ENCODE results near the gene JHY.

JHY gene

DNA sequence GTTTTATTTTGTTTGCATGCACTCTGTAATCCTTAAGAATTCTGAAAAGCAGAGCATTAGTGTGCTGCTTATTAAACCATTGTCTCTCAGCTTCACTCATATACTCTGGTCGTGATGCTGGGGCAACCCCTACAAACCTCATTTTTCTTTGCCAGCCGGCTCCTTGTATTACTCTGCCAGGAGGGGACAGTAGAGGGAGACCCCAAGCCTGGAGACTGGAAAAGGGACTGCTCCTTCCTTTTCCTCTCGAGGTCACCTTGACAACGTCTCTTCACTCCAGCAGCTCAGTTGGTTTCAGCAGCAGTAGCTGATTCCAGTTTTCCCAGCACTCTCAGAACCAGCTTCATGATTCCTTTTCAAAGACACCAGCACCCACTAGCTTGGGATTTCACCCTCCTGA, 2.8 kb upstream of the JHY start:
- no peak for DNase-seq

GRCh38 chr11:122882857-122883645, 492 bp downstream of the JHY start:
- Histone ChIP-seq H4K20me1 (ENCODE audit: insufficient read depth, low read length) (no peaks in the 10 kb centered on the region), H2AFZ (ENCODE audit: low read depth, low read length) (no peak overlapping the region), H3K4me2 (ENCODE audit: insufficient read depth, low read length) (peak overlapping the region; percentile 38; the same call in 1 of the 2 replicates), H3K4me3 (ENCODE audit: low read depth in 1 of 2, low read length in 2 of 2) (no peak overlapping the region), H3K27ac (ENCODE audit: low read length) (no peak overlapping the region), H3K27me3 (ENCODE audit: insufficient read depth, low read length, poor library complexity) (peaks cover 53% of the 10 kb centered on the region), H3K9ac (ENCODE audit: low read depth, low read length) (no peak overlapping the region), H3K36me3 (ENCODE audit: insufficient read depth, low read length) (no peaks in the 10 kb centered on the region), H3K9me3 (ENCODE audit: insufficient read depth, low read length, severe bottlenecking) (no peaks in the 10 kb centered on the region), H3K79me2 (ENCODE audit: insufficient read depth, low read length) (no peaks in the 10 kb centered on the region), H3K4me1 (ENCODE audit: insufficient read depth, low read length) (no peaks in the 10 kb centered on the region)
- DNase-seq: peak; percentile 20
- TF ChIP-seq EZH2 (IDR thresholded peaks at IDR 0.05; ENCODE audit: borderline replicate concordance, low read depth, low read length, severe bottlenecking): peak; percentile 15
- TF ChIP-seq, protein P1, sequence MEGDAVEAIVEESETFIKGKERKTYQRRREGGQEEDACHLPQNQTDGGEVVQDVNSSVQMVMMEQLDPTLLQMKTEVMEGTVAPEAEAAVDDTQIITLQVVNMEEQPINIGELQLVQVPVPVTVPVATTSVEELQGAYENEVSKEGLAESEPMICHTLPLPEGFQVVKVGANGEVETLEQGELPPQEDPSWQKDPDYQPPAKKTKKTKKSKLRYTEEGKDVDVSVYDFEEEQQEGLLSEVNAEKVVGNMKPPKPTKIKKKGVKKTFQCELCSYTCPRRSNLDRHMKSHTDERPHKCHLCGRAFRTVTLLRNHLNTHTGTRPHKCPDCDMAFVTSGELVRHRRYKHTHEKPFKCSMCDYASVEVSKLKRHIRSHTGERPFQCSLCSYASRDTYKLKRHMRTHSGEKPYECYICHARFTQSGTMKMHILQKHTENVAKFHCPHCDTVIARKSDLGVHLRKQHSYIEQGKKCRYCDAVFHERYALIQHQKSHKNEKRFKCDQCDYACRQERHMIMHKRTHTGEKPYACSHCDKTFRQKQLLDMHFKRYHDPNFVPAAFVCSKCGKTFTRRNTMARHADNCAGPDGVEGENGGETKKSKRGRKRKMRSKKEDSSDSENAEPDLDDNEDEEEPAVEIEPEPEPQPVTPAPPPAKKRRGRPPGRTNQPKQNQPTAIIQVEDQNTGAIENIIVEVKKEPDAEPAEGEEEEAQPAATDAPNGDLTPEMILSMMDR (IDR thresholded peaks at IDR 0.05; ENCODE audit: borderline replicate concordance, extremely low read depth, low read length, poor library complexity, severe bottlenecking): no peak
- peak; percentile 63 for ATAC-seq (ENCODE audit: insufficient read depth, low read depth)

More for the DNA sequence above, 2.8 kb upstream of the JHY start:
- no peaks in the 10 kb centered on the region for H3K36me3 ChIP-seq (ENCODE audit: insufficient read depth, low read length)
- H3K9ac ChIP-seq (ENCODE audit: low read depth, low read length): no peak overlapping the region
- H3K9me3 ChIP-seq (ENCODE audit: insufficient read depth, low read length, severe bottlenecking): no peaks in the 10 kb centered on the region
- H3K4me1 ChIP-seq (ENCODE audit: insufficient read depth, low read length): no peaks in the 10 kb centered on the region
- H3K4me2 ChIP-seq (ENCODE audit: insufficient read depth, low read length): no peak overlapping the region
- ATAC-seq (ENCODE audit: insufficient read depth, low read depth): no peak
- TF ChIP-seq EZH2 (IDR thresholded peaks at IDR 0.05; ENCODE audit: borderline replicate concordance, low read depth, low read length, severe bottlenecking): no peak
- TF ChIP-seq, protein P1 (IDR thresholded peaks at IDR 0.05; ENCODE audit: borderline replicate concordance, extremely low read depth, low read length, poor library complexity, severe bottlenecking): no peak
- H3K79me2 ChIP-seq (ENCODE audit: insufficient read depth, low read length): no peaks in the 10 kb centered on the region
- no peak overlapping the region for H3K27ac ChIP-seq (ENCODE audit: low read length)
- no peak overlapping the region for H2AFZ ChIP-seq (ENCODE audit: low read depth, low read length)
- no peak overlapping the region for H3K4me3 ChIP-seq (ENCODE audit: low read depth in 1 of 2, low read length in 2 of 2)
- H4K20me1 ChIP-seq (ENCODE audit: insufficient read depth, low read length): no peaks in the 10 kb centered on the region
- peaks cover 49% of the 10 kb centered on the region for H3K27me3 ChIP-seq (ENCODE audit: insufficient read depth, low read length, poor library complexity)

- no peaks in the 10 kb centered on the region for H3K36me3 ChIP-seq (ENCODE audit: insufficient read depth, low read length)
- H4K20me1 ChIP-seq (ENCODE audit: insufficient read depth, low read length): no peaks in the 10 kb centered on the region
- H2AFZ ChIP-seq (ENCODE audit: low read depth, low read length): no peak overlapping the region
- H3K27me3 ChIP-seq (ENCODE audit: insufficient read depth, low read length, poor library complexity): peaks cover 51% of the 10 kb centered on the region
- H3K9me3 ChIP-seq (ENCODE audit: insufficient read depth, low read length, severe bottlenecking): no peaks in the 10 kb centered on the region
- H3K4me2 ChIP-seq (ENCODE audit: insufficient read depth, low read length): no peak overlapping the region
- H3K4me1 ChIP-seq (ENCODE audit: insufficient read depth, low read length): no peaks in the 10 kb centered on the region
- DNase-seq: no peak
- no peak for TF ChIP-seq EZH2 (IDR thresholded peaks at IDR 0.05; ENCODE audit: borderline replicate concordance, low read depth, low read length, severe bottlenecking)
- TF ChIP-seq, protein P1 (IDR thresholded peaks at IDR 0.05; ENCODE audit: borderline replicate concordance, extremely low read depth, low read length, poor library complexity, severe bottlenecking): no peak
- H3K4me3 ChIP-seq (ENCODE audit: low read depth in 1 of 2, low read length in 2 of 2): no peak overlapping the region
- no peak for ATAC-seq (ENCODE audit: insufficient read depth, low read depth)
- no peak overlapping the region for H3K27ac ChIP-seq (ENCODE audit: low read length)
- no peaks in the 10 kb centered on the region for H3K79me2 ChIP-seq (ENCODE audit: insufficient read depth, low read length)
- H3K9ac ChIP-seq (ENCODE audit: low read depth, low read length): no peak overlapping the region
These were observed 1.1 kb downstream of the JHY start for GRCh38 chr11:122883646-122883979.

Measured in DND-41 (cell line).